Measurements from ENCODE around the gene GHR.

Gene GHR

DNA sequence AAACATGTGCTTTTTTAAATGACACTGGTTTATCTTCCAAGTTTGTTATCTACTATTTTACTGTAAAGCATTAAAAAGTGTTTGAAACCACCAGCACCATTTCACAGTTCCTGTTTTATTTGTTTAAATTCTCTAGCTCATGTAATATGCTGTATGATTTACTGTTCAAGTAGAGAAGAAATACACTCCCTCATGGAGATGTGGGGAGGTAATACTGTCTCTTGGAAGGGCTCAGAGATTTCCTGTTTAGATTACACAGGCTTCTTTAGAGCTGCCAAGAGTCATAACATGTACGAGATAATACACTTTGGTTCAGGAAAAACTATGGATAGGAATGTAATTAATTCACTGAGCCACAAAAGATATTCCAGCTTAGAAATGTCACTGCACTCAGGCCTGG, 198.4 kb downstream of the GHR start:
- TF ChIP-seq CTCF (IDR thresholded peaks at IDR 0.05; ENCODE audit: borderline replicate concordance, insufficient read depth, low read depth, low read length): no peak
- H3K4me3 ChIP-seq (ENCODE audit: low read depth, low read length): no peak overlapping the region

GRCh38 chr5:42624912-42625311, 201.7 kb downstream of the GHR start:
- TF ChIP-seq CTCF (IDR thresholded peaks at IDR 0.05; ENCODE audit: borderline replicate concordance, insufficient read depth, low read depth, low read length): no peak
- H3K4me3 ChIP-seq (ENCODE audit: low read depth, low read length): no peak overlapping the region

DNA sequence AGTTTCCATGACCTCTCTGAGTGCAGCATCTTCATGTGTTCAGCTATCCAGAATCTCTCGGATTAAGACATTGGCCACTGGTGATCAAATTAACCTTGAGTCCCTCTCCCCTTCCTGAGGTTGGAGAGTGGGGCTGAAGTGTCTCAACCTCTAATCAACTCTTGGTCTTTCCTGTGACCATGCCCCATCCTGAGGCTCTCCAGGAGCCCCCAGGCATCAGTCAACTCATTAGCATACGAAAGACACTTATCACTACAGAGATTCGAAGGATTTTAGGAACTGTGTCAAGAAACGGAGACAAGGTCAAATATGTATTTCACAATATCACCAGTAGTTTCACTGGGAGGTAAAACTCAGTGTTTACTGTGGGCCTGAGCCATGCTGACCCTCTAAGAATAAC, 203.2 kb downstream of the GHR start:
- no peak overlapping the region for H3K4me3 ChIP-seq (ENCODE audit: low read depth, low read length)
- TF ChIP-seq CTCF (IDR thresholded peaks at IDR 0.05; ENCODE audit: borderline replicate concordance, insufficient read depth, low read depth, low read length): no peak

DNA sequence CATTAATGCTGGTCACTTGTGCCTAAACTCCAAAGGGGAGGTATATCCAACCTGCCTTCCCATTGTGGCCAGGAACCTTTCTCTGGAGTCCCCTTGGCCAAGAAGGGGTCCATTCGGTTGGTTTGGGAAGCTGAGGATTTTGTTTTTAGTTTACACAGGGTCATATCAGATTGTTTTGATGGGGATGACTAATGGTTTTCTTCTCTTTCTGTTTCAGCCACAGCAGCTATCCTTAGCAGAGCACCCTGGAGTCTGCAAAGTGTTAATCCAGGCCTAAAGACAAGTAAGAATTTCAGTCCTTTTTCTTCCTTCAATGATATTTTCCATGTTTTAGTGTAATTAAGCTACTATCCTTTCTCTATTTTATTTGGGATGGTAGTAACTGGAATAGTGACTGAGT, 205.6 kb downstream of the GHR start:
- H3K4me3 ChIP-seq (ENCODE audit: low read depth, low read length): no peak overlapping the region
- no peak for TF ChIP-seq CTCF (IDR thresholded peaks at IDR 0.05; ENCODE audit: borderline replicate concordance, insufficient read depth, low read depth, low read length)

DNA sequence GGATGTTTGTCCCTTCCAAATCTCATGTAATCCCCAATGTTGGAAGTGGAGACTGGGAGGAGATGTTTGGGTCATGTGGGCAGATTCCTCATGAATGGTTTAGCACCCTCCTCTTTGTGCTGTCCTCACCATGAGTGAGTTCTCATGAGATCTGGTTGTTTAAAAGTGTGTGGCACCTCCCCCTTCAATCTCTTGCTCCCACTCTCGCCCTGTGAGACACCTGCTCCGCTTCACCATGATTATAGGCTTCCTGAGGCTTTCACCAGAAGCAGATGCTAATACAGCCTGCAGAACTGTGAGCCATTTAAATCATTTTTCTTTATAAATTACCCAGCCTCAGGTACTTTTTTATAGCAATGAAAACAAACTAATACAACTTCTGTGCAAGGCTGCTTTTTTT, 206.0 kb downstream of the GHR start:
- TF ChIP-seq CTCF (IDR thresholded peaks at IDR 0.05; ENCODE audit: borderline replicate concordance, insufficient read depth, low read depth, low read length): no peak
- H3K4me3 ChIP-seq (ENCODE audit: low read depth, low read length): no peak overlapping the region

DNA sequence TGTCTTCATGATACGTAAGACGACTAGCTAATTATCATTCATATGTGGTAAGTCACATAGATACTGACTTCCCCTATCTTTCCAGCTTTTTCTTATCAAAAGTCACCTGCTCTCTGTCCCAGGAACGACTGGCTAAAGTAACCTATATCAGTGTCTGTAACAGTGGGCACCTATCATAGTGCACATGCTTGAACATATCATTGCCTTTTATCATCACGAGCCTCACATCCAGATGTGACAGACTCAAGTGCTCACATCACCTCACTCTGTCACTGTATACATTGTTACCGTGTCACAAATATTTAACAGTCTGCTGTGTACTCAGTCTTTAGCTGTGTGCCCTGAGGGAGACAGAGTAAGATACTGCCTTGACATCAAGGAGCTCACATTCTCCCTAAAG, 208.0 kb downstream of the GHR start:
- no peak overlapping the region for H3K4me3 ChIP-seq (ENCODE audit: low read depth, low read length)
- no peak for TF ChIP-seq CTCF (IDR thresholded peaks at IDR 0.05; ENCODE audit: borderline replicate concordance, insufficient read depth, low read depth, low read length)

DNA sequence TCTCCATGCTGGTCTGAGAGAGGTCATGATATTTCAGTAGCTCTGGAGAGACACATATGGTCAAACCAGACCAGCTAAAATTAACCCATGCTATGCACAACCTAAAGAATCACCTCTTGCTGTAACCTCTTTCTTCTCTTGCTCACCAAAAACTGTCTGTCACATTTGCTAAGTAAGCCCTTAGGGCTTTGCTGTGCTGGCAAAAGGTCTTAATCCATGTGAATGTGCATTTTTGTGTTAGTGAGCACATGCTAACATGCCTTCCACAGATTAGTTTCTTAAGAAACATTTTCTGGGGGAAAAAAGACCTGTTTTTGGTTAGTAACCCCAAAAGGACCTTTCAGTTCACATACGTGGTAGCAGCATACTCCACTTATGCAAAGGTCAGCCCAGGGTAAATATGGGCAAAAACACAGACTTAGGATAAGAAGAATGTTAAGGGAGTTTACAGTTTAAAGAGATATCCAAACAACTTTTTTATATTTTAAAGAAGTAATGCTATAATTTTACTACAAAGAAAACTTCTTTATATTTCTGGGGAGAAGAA, 209.2 kb downstream of the GHR start:
- TF ChIP-seq CTCF (IDR thresholded peaks at IDR 0.05; ENCODE audit: borderline replicate concordance, insufficient read depth, low read depth, low read length): no peak
- H3K4me3 ChIP-seq (ENCODE audit: low read depth, low read length): no peak overlapping the region

All from GM12875 (cell line).